Spleen (tissue), 11 donors: ENCODE data around the gene LZIC. TPM values are rescaled to one million over a fixed set of nuclear protein-coding genes. Genes with fewer than 3 reads are reported as not detected.
"Not testable (repeated sequence)": the region's sequence is repeated elsewhere in the genome, so short reads cannot be mapped to it uniquely, and the experiment has no call there.

ENCODE experiments used
- DNase-seq: peaks from one replicate; pipeline ENCODE4 v3.0.0-alpha.2; 2020
- H3K27ac ChIP-seq, 8 donors: fragments of 200-600 bp; sonication (generic) in 7 of 8; 1 replicate in 4 of 8; 2 replicates in 4 of 8; pipeline versions ENCODE4 v1.5.0 to v1.8.0; 2016 to 2021; ENCODE audit warnings: inconsistent platforms in 4 of 8, mild to moderate bottlenecking in 4 of 8, moderate library complexity in 1 of 8
- H3K27me3 ChIP-seq, 7 donors: fragments of 200-600 bp; sonication (generic) in 6 of 7; replicated peaks in 1 of 7; 1 replicate in 4 of 7; 2 replicates in 3 of 7; pipeline versions ENCODE4 v1.5.0 to v1.8.0; 2016 to 2021; ENCODE audit warnings: inconsistent platforms in 3 of 7, mild to moderate bottlenecking in 1 of 7
- H3K36me3 ChIP-seq, 6 donors: fragments of 200-600 bp; sonication (generic) in 5 of 6; 1 replicate in 4 of 6; 2 replicates in 2 of 6; pipeline versions ENCODE4 v1.5.0 to v1.8.0; 2016 to 2021; ENCODE audit warnings: inconsistent platforms in 2 of 6
- H3K4me1 ChIP-seq, 6 donors: fragments of 200-600 bp; sonication (generic) in 5 of 6; 1 replicate in 3 of 6; 2 replicates in 3 of 6; pipeline versions ENCODE4 v1.5.0 to v1.8.0; 2016 to 2021; ENCODE audit warnings: inconsistent platforms in 3 of 6
- H3K4me3 ChIP-seq, 8 donors: fragments of 200-600 bp; sonication (generic) in 7 of 8; 1 replicate in 4 of 8; 2 replicates in 4 of 8; pipeline versions ENCODE4 v1.5.0 to v1.8.0; 2016 to 2021; ENCODE audit warnings: inconsistent platforms in 4 of 8, mild to moderate bottlenecking in 4 of 8, moderate library complexity in 2 of 8
- H3K9me3 ChIP-seq, 8 donors: fragments of 200-600 bp; sonication (generic) in 7 of 8; 1 replicate in 4 of 8; 2 replicates in 4 of 8; pipeline versions ENCODE4 v1.5.0 to v1.8.0; 2016 to 2021; ENCODE audit warnings: inconsistent platforms in 4 of 8
- POLR2A ChIP-seq, 3 donors: fragments of 450-650 bp; IDR thresholded peaks; one replicate each; pipeline ENCODE4 v1.5.1; 2017; ENCODE audit warnings: antibody characterized with exemption in 3 of 3, mild to moderate bottlenecking in 1 of 3
- POLR2AphosphoS5 ChIP-seq, 3 donors: sonication (generic); formaldehyde crosslinking; IDR thresholded peaks; one replicate each; pipeline ENCODE4 v1.5.1; 2017; ENCODE audit warnings: antibody characterized with exemption in 3 of 3
- WGBS, 5 donors: extraction: QIAGEN DNeasy Blood & Tissue Kit in 3 of 5; methylation state at CpG; one replicate each; pipeline versions ENCODE4 v1.1.5 to v1.1.7; 2013 to 2018; 5-methylcytosine and 5-hydroxymethylcytosine counted together
- intact Hi-C: fragments of 100-400 bp; cut with DNase I; formaldehyde crosslinking; loops from one replicate; pipeline ENCODE4 v1.15.0; 2023; ENCODE audit warnings: low total_unique reads
- polyA plus RNA-seq, 3 donors: library from polyadenylated mRNA; stranded (reverse); fragments of 200-250 nt; gene quantifications; one replicate each; pipeline ENCODE4 v1.2.1, GENCODE V29; 2013
- total RNA-seq, 7 donors: library from RNA; depleted of rRNA in 3 of 7; stranded (reverse); fragments of >200 nt in 3 of 7; fragmentation: NEBNext Ultra II Directional in 4 of 7; extraction: Animal tissue kit (Norgen Biotek cat#: 25700) in 4 of 7; gene quantifications; one replicate each; pipeline versions ENCODE4 v1.1.0 to v1.2.1, GENCODE V29; 2016 to 2021
- TF ChIP-seq, protein P1 (sequence below), 11 experiments: fragments of 200-600 bp in 7 of 11; fragments of 450-650 bp in 4 of 11; sonication (generic) in 4 of 11; IDR thresholded peaks in 8 of 11; conservative IDR thresholded peaks in 3 of 11; 1 replicate in 7 of 11; 2 replicates in 4 of 11; pipeline versions ENCODE4 v1.4.0 to v1.8.0; 2016 to 2021; ENCODE audit warnings: antibody characterized with exemption in 11 of 11, inconsistent platforms in 4 of 11, mild to moderate bottlenecking in 1 of 11
- donor health status: healthy with polysubstance abuse.
- donor health status: DM: no; HTN: no; CAD: no; lungs with moderate emphysema.
- donor health status: DM: no; HTN: no; CAD: no.
- donor health status: Bipolar disorder and iron deficiency.
- donor health status: healthy.
- donor health status: DM: no; HTN: no; CAD: no.
- donor health status: DM: yes; HTN: yes; CAD: no.

LZIC gene
- total and polyA plus RNA-seq, 10 donors, result 9.9 to 24.3 (median 21.8) TPM

DNA sequence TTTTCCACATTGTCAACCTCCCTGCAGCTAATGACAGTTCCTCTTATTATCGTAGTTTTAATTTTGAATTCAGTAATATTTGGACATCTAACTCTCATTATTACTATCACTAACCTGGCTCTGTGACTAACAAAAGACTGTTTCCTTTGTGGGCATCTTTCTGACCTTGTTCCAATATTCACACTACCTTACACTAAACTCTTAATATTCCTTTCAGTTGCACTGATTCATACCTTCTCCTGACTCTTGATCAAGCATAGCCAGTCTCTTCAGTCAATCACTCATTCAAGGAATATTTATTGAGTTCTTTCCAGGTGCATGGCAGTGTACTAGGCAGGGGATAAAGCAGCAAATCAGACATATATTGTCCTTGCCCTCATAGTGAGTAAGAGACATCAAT is 25.3 kb downstream of the LZIC start:
- WGBS, 5 donors, result 51 to 75% (median 71%) methylated on average over 1 of the region's 1 CpG
- intact Hi-C loops, result no loop called here
- no peak for TF ChIP-seq POLR2AphosphoS5 (IDR thresholded peaks at IDR 0.05)
- no peak for TF ChIP-seq POLR2A (IDR thresholded peaks at IDR 0.05)
- TF ChIP-seq, protein P1, sequence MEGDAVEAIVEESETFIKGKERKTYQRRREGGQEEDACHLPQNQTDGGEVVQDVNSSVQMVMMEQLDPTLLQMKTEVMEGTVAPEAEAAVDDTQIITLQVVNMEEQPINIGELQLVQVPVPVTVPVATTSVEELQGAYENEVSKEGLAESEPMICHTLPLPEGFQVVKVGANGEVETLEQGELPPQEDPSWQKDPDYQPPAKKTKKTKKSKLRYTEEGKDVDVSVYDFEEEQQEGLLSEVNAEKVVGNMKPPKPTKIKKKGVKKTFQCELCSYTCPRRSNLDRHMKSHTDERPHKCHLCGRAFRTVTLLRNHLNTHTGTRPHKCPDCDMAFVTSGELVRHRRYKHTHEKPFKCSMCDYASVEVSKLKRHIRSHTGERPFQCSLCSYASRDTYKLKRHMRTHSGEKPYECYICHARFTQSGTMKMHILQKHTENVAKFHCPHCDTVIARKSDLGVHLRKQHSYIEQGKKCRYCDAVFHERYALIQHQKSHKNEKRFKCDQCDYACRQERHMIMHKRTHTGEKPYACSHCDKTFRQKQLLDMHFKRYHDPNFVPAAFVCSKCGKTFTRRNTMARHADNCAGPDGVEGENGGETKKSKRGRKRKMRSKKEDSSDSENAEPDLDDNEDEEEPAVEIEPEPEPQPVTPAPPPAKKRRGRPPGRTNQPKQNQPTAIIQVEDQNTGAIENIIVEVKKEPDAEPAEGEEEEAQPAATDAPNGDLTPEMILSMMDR (IDR thresholded peaks at IDR 0.05 in 8 of 11, conservative IDR thresholded peaks at IDR 0.05 in 3 of 11), result no peak

DNA sequence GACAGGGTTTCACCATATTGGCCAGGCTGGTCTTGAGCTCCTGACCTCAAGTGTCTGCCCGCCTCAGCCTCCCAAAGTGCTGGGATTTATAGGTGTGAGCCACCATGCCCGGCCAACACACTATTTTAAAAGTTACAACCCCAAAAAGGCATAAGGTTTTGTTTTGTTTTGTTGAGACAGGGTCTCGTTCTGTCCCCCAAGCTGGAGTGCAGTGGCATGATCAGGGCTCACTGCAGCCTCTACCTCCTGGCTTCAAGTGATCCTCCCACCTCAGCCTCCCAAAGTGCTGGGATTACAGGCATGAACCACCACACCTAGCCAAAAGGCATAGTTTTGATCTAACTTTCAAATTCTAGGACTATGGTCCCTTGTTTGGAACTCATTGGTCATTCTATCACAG is 25.7 kb downstream of the LZIC start:
- H3K27me3 ChIP-seq, H3K36me3 ChIP-seq, H3K9me3 ChIP-seq, DNase-seq, H3K4me1 ChIP-seq, intact Hi-C loops, H3K27ac ChIP-seq, H3K4me3 ChIP-seq: not testable (repeated sequence)
- WGBS, 5 donors, result 86 to 96% (median 88%) methylated on average over 3 of the region's 3 CpGs

More for the DNA sequence above, 25.3 kb downstream of the LZIC start:
- Histone ChIP-seq H3K4me3 (no peak overlapping the region), H3K27me3 (no peaks in the 10 kb centered on the region), H3K9me3 (no peaks in the 10 kb centered on the region), H3K27ac (no peak overlapping the region), H3K4me1 (no peaks in the 10 kb centered on the region), H3K36me3 (no peaks in the 10 kb centered on the region)
- DNase-seq, result no peak

DNA sequence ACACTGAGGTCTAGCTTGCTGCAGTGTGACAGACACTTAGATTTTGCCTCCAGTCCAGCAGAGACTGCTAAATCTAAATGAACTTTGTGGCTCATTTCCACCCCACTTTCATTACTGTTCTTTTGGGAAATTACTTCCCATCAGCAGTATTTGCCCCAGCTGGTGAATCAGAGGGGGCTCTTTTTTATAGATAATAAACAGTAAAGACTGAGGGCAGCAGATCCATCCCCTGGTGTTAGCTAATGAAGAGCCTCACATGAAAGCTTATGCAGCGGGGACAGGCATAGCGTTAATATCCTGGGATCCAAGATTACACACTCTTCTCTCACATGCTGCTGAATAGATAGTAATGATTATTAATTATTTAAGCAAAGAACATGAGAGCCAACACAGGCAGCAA is 26.7 kb downstream of the LZIC start:
- H3K4me1 ChIP-seq, result peaks cover 1 to 8% (median 4%) of the 10 kb centered on the region in 6 donors
- intact Hi-C loops, result no loop called here
- TF ChIP-seq, protein P1 (IDR thresholded peaks at IDR 0.05 in 8 of 11, conservative IDR thresholded peaks at IDR 0.05 in 3 of 11), result no peak
- TF ChIP-seq POLR2AphosphoS5 (IDR thresholded peaks at IDR 0.05), result no peak
- TF ChIP-seq POLR2A (IDR thresholded peaks at IDR 0.05), result no peak
- no peak overlapping the region for H3K4me3 ChIP-seq
- no peaks in the 10 kb centered on the region for H3K27me3 ChIP-seq
- H3K9me3 ChIP-seq, result no peaks in the 10 kb centered on the region
- no peak overlapping the region for H3K27ac ChIP-seq
- no peak for DNase-seq
- no peaks in the 10 kb centered on the region for H3K36me3 ChIP-seq
- WGBS, 5 donors, result 91 to 96% (median 95%) methylated on average over 2 of the region's 2 CpGs

DNA sequence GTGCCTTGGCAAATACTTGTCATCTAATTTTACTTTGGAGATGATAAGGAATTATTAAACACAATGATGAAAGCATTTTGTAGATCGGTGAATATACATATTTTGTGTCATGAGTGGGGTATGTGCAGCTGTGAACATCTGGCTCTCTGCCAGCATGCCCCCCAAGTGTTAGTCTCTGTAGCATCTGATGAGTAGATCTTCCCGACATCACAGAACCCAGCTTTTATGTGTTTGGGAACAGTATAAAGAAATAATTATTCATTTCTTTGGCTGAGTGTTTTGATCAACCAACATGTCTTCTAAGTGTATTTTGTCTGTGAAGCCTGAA is 28.6 kb downstream of the LZIC start:
- H3K9me3 ChIP-seq, result no peaks in the 10 kb centered on the region
- no peak overlapping the region for H3K27ac ChIP-seq
- DNase-seq, result no peak
- no peaks in the 10 kb centered on the region for H3K36me3 ChIP-seq
- 80 to 96% (median 88%) methylated on average over 2 of the region's 2 CpGs for WGBS, 5 donors
- H3K27me3 ChIP-seq, result no peaks in the 10 kb centered on the region
- TF ChIP-seq, protein P1 (IDR thresholded peaks at IDR 0.05 in 8 of 11, conservative IDR thresholded peaks at IDR 0.05 in 3 of 11), result no peak
- H3K4me1 ChIP-seq, result peaks cover 6 to 16% (median 11%) of the 10 kb centered on the region in 6 donors
- intact Hi-C loops, result no loop called here
- no peak overlapping the region for H3K4me3 ChIP-seq

DNA sequence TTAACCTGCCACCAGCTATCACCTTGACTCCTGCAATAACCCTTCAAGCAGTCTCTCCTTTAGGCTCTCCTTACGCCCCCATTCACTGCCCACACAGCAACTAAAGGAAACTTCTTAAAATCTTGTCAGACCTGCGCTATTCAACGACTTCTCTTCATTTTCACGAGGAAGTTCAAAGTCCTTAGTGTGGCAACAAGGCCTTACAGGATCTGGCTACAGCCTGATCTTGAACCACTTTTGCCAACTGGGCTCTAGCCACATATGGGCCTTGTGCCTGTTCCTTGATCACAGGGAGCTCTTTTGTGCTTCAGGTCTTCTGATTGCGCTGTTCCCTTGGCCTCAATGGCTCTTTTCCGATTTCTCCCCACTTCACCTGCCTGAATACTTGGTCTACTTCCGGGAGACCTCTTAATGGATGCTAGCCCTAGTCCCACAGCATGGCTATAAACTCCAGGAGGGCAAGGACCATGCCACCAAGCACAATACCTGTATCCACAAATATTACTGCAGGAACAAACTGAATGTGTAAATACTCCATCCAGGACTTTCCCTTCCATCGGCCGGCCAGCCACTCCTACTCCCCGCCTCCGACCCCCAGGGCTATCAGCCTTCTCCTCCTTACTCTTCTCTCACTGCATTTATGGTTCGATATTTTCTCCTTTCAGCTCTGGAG is 30.8 kb downstream of the LZIC start:
- H3K4me1 ChIP-seq, result peaks cover 15 to 38% (median 22%) of the 10 kb centered on the region in 6 donors
- intact Hi-C loops, result no loop called here
- no peaks in the 10 kb centered on the region for H3K36me3 ChIP-seq
- no peak overlapping the region for H3K4me3 ChIP-seq
- no peaks in the 10 kb centered on the region for H3K9me3 ChIP-seq
- no peak overlapping the region for H3K27ac ChIP-seq
- no peak for DNase-seq
- H3K27me3 ChIP-seq, result no peaks in the 10 kb centered on the region
- 82 to 88% (median 86%) methylated on average over 12 of the region's 12 CpGs for WGBS, 5 donors
- TF ChIP-seq POLR2AphosphoS5 (IDR thresholded peaks at IDR 0.05) (no peak), POLR2A (IDR thresholded peaks at IDR 0.05) (no peak)
- TF ChIP-seq, protein P1 (IDR thresholded peaks at IDR 0.05 in 8 of 11, conservative IDR thresholded peaks at IDR 0.05 in 3 of 11), result no peak
